ENCODE data around the gene ABTB2. TPM values are rescaled to one million over a fixed set of nuclear protein-coding genes. Genes with fewer than 3 reads are reported as not detected.

Gene ABTB2
- total and polyA plus RNA-seq, 9 of the 15 experiments (the other 6 are each of a cell fraction or from before 2014, with no cell fraction given), result 0.03 to 0.18 (median 0.12) TPM; not detected in 2

- TF ChIP-seq E2F8 (IDR thresholded peaks at IDR 0.05; ENCODE audit: low read depth, partially characterized antibody) (peak; percentile 84), MAFF (IDR thresholded peaks at IDR 0.05; ENCODE audit: low read length) (no peak), EZH2 (IDR thresholded peaks at IDR 0.05; ENCODE audit: borderline replicate concordance, low read depth, low read length) (no peak), HMG20A (CRISPR knock-in tag; conservative IDR thresholded peaks at IDR 0.05) (peak; percentile 81), NEUROD1 (IDR thresholded peaks at IDR 0.05; ENCODE audit: borderline replicate concordance, low read depth, low read length, partially characterized antibody) (peak; percentile 31), ELK3 (CRISPR knock-in tag; IDR thresholded peaks at IDR 0.05) (0 out of 2 replicates have a peak, but pooled peaks have one; percentile 76), SMC3 (conservative IDR thresholded peaks at IDR 0.05; ENCODE audit: insufficient read depth, low read depth, low read length) (no peak), TCF3 (CRISPR knock-in tag; IDR thresholded peaks at IDR 0.05) (peak; percentile 9), ELF4 (CRISPR knock-in tag; IDR thresholded peaks at IDR 0.05) (peak; percentile 68), SETDB1 (IDR thresholded peaks at IDR 0.05; ENCODE audit: low read length) (peak; percentile 99), JUND (IDR thresholded peaks at IDR 0.05; ENCODE audit: borderline replicate concordance, low read depth, low read length) (peak; percentile 70), JUND (tag; IDR thresholded peaks at IDR 0.05; ENCODE audit: borderline replicate concordance, low read depth, low read length) (peak; percentile 74; the same call in 1 of the 3 replicates), STAT5A (IDR thresholded peaks at IDR 0.05; ENCODE audit: borderline replicate concordance, low read length) (no peak), YBX1 (IDR thresholded peaks at IDR 0.05) (no peak), YY1 (IDR thresholded peaks at IDR 0.05; ENCODE audit: borderline replicate concordance in 1 of 3, control insufficient read depth in 1 of 3, extremely low read depth in 1 of 3, insufficient read depth in 3 of 3, insufficient read length in 1 of 3, insufficient replicate concordance in 2 of 3, low read depth in 1 of 3, low read length in 2 of 3) (peak in 2 of 3 experiments; percentile 68 to 84), ZNF253 (CRISPR knock-in tag; conservative IDR thresholded peaks at IDR 0.05) (0 out of 2 replicates have a peak, but pooled peaks have one; percentile 71), CCNT2 (IDR thresholded peaks at IDR 0.05; ENCODE audit: borderline replicate concordance, extremely low read depth, insufficient read length, low read depth, low read length) (peak; percentile 85), CREB5 (CRISPR knock-in tag; IDR thresholded peaks at IDR 0.05) (0 out of 2 replicates have a peak, but pooled peaks have one; percentile 68), ZNF511 (CRISPR knock-in tag; IDR thresholded peaks at IDR 0.05) (peak; percentile 96), NR2C2 (CRISPR knock-in tag; IDR thresholded peaks at IDR 0.05) (peak; percentile 82; the same call in 1 of the 2 replicates), NR2C2 (tag; IDR thresholded peaks at IDR 0.05) (peak; percentile 72; the same call in 1 of the 2 replicates)
Measured at GRCh38 chr11:34105079-34105956, 252.5 kb downstream of the ABTB2 start, which contains the start of gene NAT10 (continued).

All from K562 (cell line).